ENCODE data around the gene TRERF1. TPM values are rescaled to one million over a fixed set of nuclear protein-coding genes. Genes with fewer than 3 reads are reported as not detected.
"Not testable (repeated sequence)": the region's sequence is repeated elsewhere in the genome, so short reads cannot be mapped to it uniquely, and the experiment has no call there.

Gene TRERF1
- total RNA-seq, 1 donor from 2014 or later = 49.1 TPM

DNA sequence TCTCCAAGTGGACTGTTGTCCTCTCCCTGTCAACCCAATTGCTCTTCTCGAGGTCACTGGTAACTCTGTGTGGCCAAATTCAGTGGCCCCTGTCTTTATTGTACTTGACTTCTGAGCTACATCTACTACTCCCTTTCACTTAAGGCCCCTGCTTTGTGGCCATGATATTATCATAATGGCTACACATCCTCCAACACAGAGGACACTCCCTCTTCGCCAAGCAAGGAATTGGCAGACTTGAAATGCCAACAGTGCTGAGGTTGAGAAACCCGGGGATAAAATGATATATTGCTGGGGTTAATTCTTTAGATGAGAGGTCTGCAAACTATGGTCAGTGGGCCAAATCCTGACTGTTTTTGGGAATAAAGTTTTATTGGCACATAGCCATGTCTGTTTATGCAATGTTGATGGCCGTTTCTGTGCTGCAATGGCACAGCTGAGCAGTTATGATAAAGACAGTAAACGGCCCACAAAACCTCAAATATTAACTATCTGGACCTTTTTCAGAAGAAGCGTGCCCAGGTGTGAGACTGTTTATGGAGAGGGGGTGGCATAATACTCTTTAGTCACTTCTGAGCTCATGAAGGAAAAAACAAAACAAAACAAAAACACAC is 222.1 kb downstream of the TRERF1 start:
- intact Hi-C loops (cut with micrococcal nuclease) = no loop called here

- intact Hi-C loops (cut with micrococcal nuclease) = no loop called here
These were observed 223.4 kb downstream of the TRERF1 start for GRCh38 chr6:42228305-42228704.

DNA sequence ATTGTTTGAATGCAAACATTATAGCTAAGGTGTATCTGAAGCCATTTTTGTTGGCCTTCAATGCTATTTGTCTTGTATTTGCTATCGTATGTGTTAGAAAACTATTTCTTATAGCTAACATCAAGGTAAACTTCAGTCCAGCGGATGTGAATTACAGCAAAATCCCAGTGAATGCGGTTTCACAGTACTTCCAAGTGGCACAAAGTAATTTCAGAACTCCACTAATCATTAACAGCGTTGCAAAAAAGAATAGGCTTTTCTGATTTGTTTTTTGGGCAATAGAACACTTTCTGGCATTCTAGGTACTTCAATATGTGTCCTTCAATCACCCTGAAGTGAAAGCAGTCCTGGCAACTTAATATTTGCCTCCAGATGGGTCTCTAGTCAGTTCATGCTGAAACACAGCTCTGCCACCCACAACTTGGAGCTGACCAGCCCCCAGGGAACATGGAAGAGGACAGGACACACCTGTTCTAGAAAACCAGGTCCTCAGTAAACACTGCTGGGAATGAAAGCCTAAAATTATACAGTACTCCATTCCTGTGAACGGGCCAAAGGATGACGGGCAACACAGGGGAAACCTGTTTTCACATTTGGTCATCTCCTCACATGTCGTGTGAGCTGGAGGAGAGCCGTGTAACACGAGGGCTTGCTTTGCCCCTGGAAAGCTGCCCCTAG is 224.4 kb downstream of the TRERF1 start:
- intact Hi-C loops (cut with micrococcal nuclease) = no loop called here

DNA sequence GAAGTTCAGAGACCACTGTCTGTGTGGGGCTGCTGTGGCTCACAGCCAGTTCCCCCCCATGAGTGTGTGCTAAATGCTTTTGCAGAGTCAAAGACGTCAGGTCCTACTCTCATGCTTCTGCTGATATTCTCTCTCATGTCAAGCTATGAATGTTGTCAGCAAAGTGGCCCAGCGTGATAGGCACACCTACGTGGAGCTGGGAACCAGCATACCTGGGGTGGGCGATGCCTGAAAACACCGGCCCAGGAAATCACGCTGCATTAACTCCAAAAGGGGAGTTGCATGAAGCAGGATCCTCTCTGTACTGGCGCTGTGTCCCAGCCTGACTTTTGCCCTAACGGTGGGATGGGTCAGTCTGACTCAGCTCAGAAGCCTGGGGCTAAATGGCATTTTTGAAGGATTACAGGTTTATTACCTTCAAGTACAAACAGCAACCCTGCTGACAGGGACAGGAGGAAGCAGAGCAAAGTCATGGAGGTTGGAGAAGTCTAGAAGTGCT is 225.0 kb downstream of the TRERF1 start:
- intact Hi-C loops (cut with micrococcal nuclease) = no loop called here

DNA sequence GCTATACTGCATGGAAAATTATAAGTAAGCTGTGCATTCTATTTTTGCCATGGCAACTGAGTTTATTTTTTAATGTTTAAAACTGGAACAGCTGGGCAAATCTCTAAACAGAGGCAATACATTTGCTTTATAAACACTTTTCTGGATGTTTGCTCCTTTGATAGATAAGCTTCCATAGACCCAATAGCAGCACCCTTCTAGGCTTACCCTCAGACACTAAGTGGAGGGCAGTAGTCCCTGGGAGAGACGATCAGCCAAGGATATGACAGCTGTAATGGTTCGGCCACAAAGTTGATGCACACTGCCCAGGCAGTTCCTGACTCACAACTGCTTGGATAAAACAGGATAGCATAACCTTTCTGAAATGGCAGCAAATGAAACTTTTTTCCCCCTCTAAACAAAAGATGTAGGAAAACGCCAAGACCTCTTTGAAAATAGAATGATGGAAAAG is 225.5 kb downstream of the TRERF1 start:
- intact Hi-C loops (cut with micrococcal nuclease) = no loop called here

GRCh38 chr6:42225419-42225818 is 226.3 kb downstream of the TRERF1 start:
- intact Hi-C loops (cut with micrococcal nuclease) = no loop called here

GRCh38 chr6:42225029-42225339 is 226.7 kb downstream of the TRERF1 start:
- intact Hi-C loops (cut with micrococcal nuclease) = no loop called here

DNA sequence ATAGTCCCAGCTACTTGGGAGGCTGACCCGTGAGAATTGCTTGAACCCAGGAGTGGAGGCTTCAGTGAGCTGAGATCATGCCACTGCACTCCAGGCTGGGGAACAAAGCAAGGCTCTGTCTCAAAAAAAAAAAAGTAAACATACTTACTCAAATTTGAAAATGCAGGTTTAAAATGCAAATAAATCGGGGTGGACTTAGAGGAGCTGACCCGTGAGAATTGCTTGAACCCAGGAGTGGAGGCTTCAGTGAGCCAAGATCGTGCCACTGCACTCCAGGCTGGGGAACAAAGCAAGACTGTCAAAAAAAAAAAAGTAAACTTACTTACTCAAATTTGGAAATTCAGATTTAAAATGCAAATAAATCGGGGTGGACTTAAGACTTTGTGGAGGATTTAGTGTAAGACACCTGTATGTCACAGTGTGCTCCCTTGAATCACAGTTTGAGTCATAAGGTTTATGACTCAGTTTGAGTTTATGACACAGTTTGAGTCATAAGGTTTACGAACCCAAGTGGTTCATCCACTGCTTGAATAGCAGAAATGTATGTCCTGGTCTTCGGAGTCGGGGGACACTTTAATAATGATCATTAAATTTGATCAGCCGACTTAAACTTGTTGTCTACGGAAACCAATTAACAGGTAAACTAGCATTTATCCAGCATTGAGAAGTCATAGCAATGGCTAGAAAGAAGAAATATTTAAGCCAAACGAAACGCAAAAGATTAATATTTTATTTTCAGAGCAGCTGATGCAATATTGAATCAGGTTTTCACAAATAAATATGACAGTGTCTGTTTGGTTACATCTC is 227.3 kb downstream of the TRERF1 start:
- intact Hi-C loops (cut with micrococcal nuclease) = no loop called here

DNA sequence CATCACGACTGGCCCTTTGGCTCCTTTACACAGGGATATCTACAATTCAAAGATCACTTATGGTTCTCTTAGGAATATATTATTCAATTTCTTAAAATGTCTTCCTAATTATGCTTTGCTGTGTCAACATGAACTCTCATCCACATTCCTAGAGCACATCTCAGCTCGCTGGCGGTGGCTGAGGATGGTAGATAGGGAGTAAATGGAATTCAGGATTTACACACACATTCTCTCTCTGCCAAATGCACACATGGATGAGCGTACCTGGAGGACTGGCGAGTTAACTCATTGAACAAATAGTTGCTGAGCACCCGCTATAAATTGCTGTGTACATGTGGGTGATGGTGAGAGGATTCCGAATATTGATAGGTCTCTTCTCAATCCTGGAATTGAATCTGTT is 229.3 kb downstream of the TRERF1 start:
- intact Hi-C loops (cut with micrococcal nuclease) = no loop called here

- intact Hi-C loops (cut with micrococcal nuclease) = no loop called here
These were observed 230.2 kb downstream of the TRERF1 start for GRCh38 chr6:42221546-42221945.

GRCh38 chr6:42220807-42221206 is 230.9 kb downstream of the TRERF1 start:
- intact Hi-C loops (cut with micrococcal nuclease) = no loop called here

DNA sequence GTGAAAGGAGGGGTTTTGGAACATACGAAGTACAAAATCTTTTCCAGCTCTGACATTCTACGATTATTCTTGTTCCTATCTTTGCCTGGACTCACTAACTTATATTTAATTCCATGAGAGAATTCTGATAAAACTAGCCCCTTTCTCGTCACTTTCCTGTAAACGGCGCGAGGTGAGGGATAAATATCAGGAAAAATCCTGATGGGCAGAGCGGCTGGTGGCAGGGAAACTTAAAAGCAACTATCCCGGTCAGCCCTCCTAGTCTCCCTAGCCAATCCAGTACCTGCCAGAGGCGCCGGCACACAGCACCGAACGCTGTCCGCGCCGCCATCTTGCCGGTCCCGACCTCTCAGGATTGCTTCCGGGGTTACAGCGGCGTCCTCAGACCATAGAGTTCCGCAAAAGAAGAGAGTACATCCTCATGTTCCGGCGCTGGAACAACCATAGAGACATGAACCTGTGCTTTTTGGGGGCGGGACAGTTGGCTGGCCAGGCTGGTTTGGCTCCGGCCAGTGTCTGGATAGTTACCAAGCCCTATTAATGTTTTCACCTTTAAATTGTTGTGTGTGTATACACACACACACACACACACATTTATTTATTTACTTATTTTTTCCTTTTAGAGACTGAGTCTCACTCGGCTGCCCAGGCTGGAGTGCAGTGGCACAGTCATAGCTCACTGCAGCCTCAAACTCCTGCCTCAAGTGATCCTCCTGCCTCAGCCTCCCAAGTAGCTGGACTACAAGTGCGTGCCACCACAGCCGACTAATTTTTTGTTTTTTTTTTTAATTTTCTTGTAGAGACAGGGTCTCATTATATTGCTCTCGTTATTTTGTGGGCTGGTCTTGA is 234.0 kb downstream of the TRERF1 start, which contains the start of gene MRPS10:
TSS of gene MRPS10 (minus strand) at position 343 of the 849 bp plus-strand sequence. CDS start at position 331, 12 bp downstream.
- intact Hi-C loops (cut with micrococcal nuclease) = loop anchor here (1.0 to 10.0 kb wide), 16 partner anchors 150 to 1145 kb away; partner anchors contain the start of genes BYSL, CNPY3, KLHDC3 and MEA1

- intact Hi-C loops (cut with micrococcal nuclease) = loop anchor here (1.0 to 10.0 kb wide), 16 partner anchors 150 to 1145 kb away; partner anchors contain the start of genes BYSL, CNPY3, KLHDC3 and MEA1
These were observed 234.6 kb downstream of the TRERF1 start for GRCh38 chr6:42217157-42217518.

DNA sequence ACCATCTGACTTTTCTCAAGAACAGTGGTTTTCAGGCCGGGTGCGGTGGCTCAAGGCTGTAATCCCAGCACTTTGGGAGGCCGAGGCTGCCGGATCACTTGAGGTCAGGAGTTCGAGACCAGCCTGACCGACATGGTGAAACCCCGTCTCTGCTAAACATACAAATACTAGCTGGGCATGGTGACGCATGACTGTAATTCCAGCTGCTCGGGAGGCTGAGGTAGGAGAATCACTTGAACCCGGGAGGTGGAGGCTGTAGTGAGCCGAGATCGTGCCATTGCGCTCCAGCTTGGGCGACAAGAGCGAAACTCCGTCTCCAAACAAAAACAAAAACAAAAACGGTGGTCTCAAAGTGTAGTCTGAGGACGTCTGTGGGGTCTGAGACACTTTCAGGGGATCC is 235.2 kb downstream of the TRERF1 start:
- intact Hi-C loops (cut with micrococcal nuclease) = loop anchor here (2.0 to 10.0 kb wide), 7 partner anchors 151 to 1144 kb away; partner anchors contain the start of genes KLHDC3, MEA1, NFYA and OARD1

GRCh38 chr6:42212442-42212841 is 239.3 kb downstream of the TRERF1 start:
- intact Hi-C loops (cut with micrococcal nuclease) = loop anchor here (10.0 kb wide), 1 partner anchor 532 kb away; the partner anchor contains the start of gene TBCC

DNA sequence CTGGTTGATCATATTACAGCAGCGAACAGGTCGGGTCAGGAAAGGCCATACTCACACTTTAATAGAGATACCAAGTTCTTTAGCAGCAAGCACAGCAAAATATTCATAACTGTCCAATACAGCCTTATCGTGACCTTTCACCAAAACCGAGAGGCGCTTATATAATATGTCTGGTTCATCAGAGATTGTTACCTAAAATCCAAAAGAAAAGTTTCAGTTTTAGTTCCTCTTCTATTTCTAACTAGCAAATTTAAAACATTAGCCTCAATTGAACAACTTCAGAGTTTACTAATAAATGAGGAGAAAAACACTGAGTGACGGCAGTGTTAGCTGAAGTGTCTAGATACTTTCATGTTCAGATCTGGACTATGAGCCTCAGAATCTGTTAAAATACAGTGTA is 240.0 kb downstream of the TRERF1 start:
- intact Hi-C loops (cut with micrococcal nuclease) = loop anchor here (10.0 kb wide), 1 partner anchor 533 kb away; the partner anchor contains the start of gene TBCC

DNA sequence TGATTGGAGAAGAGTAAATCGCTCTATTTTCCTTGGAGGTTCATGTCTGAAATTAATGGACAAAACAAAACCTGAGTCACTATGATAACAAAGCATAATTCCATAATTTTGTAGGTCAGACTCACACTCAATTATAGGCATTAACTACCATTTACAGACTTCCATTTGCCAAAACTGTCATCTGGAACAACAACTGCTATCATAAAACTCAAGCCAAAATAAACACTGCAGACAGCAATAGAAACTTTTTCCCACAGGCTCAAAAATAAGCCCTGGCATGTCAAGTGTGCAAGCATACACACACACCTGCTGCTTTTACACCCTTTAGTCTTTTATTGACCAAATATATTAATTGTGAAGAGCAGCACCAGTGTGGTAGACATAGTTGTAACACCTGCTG is 241.2 kb downstream of the TRERF1 start:
- intact Hi-C loops (cut with micrococcal nuclease) = loop anchor here (10.0 kb wide), 1 partner anchor 534 kb away; the partner anchor contains the start of gene TBCC

DNA sequence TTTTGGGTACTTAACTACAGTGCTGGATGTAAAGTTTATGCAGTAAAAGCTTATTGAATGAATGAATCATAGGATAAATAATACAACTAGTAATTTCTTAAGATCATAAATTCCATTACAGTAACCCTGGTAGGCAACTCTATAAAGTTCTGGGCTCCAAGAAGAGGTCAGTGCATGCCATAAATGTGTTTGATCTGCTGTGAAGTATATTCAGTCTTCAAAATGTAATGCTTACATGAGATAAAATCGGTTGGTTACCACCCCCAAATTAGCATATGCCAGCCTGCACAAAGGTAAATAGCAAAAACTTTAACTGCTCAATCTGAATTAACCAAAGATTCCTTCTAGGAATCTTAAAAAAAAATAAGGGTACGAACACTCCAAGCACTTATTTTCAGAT is 244.2 kb downstream of the TRERF1 start:
- intact Hi-C loops (cut with micrococcal nuclease) = not testable (repeated sequence)

- intact Hi-C loops (cut with micrococcal nuclease) = no loop called here
These were observed 246.9 kb downstream of the TRERF1 start for GRCh38 chr6:42204768-42205282.

GRCh38 chr6:42203183-42203582 is 248.5 kb downstream of the TRERF1 start:
- intact Hi-C loops (cut with micrococcal nuclease) = no loop called here
